HG03442 (cell line): ENCODE measurements around the gene WDR88.
"Not testable (repeated sequence)": the region's sequence is repeated elsewhere in the genome, so short reads cannot be mapped to it uniquely, and the experiment has no call there.

Source experiments
- ATAC-seq: cut with Tn5 transposase; IDR thresholded peaks from one replicate; pipeline ENCODE4 v1.9.1; 2021; ENCODE audit warnings: mild to moderate bottlenecking, moderate library complexity; ENCODE audit not compliant: unreplicated experiment

WDR88 gene

DNA sequence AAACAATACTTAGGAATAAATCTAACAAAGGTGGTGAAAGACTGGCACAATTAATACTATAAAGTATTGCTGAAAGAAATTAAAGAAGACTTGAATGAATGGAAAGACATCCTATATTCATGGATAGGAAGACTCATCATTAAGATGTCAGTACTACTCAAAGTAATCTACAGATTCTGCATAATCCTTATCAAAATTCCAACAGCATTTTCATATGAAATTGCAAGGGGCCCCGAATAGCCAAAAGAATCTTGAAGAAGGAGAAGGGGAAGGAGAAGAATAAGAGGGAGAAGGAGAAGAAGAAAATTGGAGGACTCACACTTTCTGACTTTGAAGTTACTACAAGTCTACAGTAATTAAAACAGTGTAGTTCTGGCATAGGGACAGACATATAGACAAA, 36.6 kb downstream of the WDR88 start:
- ATAC-seq, result no peak

DNA sequence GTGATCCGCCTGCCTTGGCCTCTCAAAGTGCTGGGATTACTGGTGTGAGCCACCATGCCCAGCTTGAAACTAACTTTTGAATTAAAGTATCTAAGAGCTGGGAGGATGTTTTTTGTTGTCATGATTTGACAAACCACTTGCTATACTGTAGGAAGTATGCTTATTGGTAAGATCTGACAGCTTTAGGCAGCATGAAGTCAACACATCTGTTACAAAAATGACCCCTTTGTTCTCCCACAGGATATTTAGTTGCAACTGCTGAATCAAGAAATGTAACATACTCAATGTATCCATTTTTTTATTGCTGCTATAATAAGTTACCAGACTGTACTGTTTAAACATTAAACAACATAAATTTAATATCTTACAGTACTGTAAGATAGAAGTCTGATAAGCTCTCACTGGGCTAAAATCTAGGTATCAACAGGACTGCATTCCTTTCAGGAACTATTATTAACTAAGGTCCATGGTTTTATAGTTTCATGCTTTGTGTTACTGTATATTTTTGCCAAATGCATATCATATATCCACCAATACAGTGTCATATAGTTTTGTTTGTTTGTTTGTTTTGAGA, 39.4 kb downstream of the WDR88 start:
- ATAC-seq, result no peak

DNA sequence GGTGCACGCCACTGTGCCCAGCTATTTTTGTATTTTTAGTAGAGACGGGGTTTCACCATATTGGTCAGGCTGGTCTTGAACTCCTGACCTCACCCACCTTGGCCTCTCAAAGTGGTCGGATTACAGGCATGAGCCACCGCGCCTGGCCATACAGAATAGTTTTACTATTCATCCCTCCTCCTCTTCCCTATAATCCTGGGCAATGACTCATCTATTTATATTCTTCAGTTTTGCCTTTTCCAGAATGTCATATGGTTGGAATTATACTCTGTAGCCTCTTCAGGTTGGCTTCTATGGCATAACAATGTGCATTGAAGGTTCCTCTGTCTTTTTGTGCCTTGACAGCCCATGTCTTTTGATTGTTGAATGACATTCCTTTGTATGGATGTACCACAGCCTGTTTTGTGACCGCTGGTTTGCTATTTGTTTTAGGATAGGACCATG, 40.0 kb downstream of the WDR88 start:
- no peak for ATAC-seq

DNA sequence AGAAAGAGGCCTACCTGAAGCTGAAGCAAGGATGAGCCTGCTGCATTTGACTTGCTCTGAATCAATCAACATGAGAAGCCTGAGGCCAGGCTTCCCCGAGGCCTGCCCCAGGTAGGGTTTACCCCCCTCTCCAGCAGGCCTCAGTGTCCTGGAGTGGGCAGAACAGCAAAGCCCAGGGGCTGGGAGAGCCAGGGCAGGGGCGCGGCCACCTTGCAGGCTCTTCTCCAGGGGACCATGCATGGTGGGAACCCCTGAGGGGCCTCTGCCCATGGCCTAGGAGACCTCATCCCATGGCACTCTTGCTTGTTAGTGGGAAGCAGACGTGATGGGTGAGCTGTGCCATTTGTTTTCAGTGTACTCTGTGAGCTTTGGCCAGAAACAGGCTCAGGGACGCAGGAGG, 42.3 kb downstream of the WDR88 start:
- ATAC-seq, result no peak

DNA sequence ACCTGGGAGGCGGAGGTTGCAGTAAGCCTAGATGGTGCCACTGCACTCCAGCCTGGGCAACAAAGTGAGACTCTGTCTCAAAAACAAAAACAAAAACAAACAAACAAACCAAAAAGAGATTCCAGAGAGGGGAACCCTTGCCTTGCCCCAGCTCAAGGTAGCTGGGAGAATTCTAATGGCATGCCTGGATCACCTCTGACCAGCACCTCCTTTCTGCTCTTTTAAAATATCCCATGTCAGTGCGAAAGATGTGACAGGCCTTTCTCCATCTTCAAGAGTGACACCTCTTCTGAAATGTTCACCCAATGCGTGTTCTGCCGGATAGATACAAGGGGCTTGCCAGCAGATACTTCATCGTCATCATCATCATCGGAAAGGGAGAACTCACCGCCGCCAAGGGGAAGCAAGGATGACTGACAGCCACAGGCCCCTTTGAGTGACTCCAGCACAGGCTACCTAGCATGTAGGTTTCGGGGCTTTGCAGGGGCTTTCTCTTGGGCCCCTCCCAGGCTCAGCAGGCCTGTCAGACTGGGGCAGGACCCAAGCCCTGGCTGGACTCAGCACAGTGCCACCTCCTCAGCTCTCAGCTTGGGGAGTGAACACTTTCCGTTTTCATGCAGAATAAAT, 43.4 kb downstream of the WDR88 start:
- no peak for ATAC-seq

DNA sequence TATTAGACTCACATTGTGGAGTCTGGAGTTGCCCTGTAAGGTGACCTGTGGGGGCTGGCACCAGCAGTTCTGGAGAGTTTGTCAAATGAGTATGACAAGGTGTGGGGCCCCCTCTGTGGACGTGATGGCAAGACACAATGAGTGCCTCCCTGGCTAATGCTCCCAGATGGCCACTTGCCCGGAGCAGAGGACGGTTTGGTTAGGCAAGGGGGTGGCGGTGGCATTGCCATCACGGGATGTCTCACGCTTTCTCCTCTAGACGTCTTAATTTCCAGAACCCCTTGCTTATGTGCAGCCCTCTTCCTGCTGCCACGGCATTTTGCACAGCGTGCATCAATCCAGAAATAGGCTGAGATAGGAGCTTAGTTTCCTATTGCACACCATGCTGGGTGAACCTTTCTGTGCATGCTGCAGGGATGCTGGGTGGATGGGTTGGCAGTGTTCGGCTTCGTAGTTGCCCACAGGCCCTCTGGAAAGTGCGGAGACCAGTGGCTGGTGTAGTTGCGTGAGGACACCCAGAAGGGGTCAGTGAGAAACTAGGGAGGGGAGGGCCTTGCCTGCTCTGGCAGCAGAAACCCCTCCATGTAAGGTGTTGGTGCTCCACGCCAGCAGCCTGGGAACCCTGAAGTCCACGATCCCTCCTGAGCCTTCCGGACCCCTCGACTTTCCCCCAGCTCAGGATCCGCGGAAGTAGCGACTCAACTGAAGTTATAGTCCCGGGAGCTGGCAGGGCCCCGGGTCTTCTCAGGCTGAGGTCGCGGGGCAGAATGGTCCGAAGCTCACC, 44.2 kb downstream of the WDR88 start:
- ATAC-seq, result no peak

DNA sequence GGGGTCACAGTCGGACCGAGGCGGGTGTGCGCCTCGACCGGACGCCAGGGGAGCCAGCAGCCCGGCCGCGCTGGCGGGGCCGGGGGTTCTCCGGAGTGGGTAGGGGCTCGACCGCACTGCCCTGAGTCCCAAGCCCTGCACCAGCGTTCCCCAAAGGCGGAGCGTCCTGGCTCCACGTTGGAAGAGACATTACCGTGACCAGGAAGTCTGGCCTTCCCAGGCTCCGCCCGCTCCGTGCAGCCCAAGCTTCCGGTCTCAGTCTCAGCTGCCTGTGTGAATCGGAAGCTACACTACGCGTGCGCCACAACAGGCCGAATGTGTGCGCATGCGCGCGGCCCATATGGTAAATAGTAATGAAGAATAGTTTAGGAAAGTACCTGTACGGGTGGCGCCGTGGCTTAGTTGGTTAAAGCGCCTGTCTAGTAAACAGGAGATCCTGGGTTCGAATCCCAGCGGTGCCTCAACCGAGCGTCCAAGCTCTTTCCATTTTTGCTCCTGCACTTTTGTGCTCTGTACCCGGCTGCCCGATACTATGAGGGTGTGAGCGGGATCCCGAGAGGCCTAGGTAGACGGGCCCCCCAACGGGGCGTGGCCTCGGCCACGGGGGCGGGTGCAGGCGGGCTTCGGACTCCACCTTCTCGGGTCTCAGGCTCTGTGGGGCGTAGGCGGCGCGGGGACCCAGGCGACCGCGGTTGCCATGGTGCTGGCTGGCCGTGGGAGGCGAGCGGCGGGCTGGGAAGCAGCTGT, 44.9 kb downstream of the WDR88 start:
- ATAC-seq, result peak; percentile 82

DNA sequence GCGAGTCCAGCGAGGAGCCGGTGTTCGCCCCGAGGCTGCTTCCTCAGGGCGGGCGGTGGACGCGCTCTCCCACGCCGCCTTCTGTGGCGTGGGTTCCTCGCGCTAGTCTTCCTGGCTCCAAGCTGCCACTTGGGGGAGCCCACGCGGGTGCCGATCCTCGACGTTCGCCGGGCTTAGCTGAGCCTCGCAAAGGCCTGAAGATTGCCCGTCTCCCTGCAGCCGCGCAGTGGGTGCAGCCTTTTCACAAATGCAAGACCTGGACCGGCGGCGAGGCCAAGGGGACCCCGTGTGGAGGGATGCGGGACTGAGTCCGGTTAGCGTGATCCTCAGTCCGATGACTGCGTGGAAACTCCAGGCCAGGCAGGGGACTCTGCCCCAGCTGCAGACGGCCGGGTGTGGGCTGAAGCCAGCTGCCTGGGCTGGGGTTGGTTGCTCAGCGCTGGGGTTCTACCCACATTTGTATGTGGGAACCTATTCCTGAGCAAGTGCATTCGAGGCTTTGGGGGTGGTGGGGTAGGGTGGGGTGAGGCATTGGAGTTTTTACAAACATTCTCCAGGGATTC, 45.6 kb downstream of the WDR88 start:
- ATAC-seq, result peak; percentile 17

DNA sequence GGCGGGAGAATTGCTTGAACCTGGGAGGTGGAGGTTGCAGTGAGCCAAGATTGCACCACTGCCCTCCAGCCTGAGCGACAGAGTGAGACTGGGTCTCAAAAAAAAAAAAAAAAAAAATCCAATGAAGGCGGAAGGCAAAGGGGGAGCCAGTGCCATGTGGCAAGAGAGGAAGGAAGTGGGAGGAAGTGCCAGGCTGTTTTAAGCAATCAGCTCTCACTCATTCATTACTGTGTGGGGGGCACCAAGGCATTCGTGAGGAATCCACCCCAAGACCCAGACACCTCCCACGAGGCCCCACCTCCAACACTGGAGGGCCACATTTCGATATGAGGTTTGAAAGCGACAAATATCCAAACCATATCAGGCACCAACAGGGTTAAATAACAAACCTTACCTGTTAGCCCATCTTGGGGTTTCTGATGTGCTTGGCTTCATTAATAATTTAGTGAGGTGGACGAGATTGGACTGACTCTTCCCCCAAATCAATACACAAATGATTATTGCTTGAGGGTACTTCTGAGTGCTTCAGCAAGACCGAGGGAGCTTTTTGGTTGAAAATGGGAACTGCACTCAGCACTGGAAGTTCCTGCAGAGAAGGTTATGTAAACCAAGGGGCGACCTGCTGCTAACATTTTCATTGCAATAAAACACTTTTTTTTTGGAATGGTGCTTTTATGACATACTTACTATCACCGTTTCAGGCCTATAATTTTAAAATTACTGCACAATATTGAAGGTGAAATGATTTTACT, 54.7 kb downstream of the WDR88 start:
- ATAC-seq, result no peak

DNA sequence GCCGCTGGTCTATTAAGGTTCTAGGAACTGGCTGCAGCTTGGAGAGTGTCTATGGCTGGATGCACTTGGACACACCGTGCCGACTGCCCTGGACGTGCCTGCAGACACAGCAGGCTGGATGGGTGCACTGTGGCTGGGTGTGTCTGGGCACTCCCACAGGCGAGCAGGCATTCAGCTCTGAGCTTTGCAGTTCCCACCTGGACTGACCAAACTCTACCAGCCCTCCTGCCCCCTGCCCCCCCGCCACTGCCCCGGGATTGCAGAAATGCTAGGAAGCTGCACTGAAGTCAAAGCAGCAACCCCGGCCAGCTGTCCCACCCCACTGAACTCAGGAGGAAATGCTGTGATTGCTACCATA, 55.2 kb downstream of the WDR88 start:
- ATAC-seq, result no peak

DNA sequence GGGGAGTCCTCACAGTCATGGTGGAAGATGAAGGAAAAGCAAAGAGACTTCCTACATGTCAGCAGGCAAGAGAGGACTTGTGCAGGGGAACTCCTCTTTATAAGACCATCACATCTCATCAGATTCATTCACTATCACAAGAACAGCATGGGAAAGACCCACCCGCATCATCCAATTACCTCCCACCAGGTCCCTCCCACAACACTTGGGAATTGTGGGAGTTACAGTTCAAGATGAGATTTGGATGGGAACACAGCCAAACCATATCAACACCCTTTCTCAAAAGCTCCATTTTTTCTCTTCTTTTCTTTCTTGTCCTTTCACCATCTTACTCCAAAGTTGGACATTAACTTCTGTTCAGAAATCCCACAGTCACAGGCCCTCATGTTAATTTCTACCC, 57.5 kb downstream of the WDR88 start:
- no peak for ATAC-seq

DNA sequence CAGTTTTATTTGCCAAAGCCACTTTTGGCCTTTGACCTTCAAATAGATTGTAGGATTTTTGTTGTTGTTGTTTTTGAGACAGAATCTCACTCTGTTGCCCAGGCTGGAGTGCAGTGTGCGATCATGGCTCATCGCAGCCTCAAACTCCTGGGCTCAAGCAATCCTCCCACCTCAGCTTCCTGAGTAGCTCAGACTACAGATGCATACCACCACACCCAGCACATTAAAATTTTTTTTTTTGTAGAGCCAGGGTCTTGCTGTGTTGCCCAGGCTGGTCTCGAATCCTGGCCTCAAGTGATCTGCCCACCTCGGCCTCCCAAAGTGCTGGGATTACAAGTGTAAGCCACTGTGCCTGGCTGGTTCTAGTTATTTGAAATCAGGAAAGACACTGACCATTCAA, 59.2 kb downstream of the WDR88 start:
- ATAC-seq, result not testable (repeated sequence)

DNA sequence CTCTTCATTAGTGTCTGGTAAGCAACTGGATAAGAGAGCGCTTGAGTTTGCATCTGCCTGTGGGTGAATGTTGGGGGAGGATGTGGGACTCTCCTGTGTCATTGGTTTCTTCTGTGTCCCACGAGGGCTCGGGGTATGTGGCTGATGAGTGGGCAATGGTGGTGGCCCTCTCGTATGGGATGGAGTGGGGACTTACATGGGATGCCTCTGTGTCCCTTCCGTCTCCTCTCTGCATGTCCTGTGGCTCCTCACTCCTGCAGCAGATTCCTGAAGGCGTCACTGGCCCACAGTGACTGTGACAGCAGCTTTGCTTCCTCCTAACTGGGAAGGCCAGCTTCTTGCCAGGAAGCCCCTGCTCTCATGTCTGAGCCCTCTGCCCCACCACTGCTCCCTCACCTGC, 59.6 kb downstream of the WDR88 start:
- no peak for ATAC-seq

DNA sequence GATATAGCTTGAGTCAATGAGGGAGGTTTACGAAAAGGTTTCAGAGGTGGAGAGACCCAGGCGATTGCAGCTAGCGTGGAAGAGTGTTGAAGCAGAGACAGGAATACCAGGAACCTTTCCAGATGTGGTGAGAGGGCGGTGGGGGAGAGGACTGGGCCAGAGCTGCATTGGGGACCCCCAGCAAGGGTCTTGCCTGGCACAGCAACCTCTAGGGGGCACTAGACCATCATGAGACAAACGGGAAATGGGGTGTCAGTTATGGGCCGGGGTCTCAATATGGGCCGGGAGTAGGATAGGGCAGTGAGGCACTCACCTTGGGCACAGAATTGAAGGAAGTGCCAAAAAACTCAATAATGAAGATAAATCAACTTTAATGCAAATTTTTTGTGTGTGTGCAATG, 60.1 kb downstream of the WDR88 start:
- ATAC-seq, result no peak

DNA sequence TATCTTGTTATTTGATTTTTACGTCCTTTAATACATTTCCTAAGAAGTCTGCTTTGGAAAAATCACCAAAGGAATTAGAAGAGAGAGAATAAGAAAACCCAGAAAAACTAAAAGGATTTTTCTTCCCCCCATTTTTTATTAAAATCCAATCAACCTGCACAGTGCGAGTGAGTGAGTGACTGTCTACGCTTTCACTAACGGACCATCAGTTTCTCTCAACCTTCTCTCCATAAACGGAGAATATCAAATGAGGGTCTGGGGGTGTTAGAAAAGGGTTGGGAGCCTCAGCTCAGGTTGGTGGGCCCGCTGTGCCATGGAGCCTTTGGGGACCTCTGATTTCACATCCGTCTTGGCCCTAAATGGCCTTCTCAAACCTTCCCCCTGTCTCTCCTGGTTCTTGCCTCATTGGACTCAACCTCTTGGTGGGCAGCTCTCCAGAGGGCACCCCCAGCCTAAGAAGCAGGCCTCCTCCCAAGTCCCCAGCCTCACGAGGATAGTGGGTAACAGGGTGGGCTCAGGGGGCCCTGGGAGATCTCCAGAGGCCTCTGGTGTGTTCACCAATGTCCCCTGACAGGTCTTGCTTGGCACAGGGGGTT, 61.5 kb downstream of the WDR88 start:
- ATAC-seq, result no peak

DNA sequence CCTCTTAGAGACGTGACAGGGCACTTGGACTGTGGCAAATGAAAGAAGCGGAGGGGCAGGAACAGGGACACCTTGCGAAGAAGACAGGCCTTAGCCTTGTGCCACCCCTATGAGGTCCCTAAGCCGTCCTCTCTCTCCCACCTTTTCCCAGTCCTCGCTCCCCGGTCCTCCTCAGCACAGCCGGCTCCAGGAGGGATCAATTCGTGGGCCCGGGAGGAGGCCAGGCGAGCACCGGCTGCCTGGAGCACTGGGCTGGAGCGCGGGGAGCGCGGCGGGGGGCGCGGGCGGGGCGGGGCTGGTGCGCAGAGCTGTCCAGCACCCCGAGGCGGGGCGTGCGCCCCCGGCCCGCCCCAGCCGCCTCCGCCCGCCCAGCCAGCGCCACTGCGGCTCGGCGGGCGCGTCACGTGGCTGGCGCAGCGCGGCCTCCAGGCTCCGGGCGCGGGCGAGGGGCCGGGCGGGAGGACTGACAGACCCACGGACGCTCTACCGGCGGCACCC, 62.0 kb downstream of the WDR88 start, which contains the start of gene LRP3:
Gene LRP3, plus strand, starts transcription at position 466 of the 498 bp plus-strand sequence. CDS start 456 bp downstream, outside the sequence.
- no peak for ATAC-seq

DNA sequence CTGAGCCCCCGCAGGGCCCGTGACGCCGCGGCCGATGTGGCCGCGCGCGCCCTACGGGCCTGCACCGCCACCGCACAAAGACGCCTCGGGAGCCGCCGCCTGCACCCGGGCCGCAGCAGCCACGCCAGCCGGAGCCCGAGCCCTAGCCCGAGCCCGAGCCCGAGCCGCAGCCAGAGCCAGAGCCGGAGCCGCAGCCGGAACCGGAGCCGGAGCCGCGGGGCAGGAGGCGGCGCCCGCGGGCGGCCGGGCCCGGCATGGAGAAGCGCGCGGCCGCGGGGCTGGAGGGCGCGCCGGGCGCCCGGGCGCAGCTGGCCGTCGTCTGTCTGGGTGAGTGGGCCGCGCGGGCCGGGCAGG, 62.6 kb downstream of the WDR88 start:
- no peak for ATAC-seq

DNA sequence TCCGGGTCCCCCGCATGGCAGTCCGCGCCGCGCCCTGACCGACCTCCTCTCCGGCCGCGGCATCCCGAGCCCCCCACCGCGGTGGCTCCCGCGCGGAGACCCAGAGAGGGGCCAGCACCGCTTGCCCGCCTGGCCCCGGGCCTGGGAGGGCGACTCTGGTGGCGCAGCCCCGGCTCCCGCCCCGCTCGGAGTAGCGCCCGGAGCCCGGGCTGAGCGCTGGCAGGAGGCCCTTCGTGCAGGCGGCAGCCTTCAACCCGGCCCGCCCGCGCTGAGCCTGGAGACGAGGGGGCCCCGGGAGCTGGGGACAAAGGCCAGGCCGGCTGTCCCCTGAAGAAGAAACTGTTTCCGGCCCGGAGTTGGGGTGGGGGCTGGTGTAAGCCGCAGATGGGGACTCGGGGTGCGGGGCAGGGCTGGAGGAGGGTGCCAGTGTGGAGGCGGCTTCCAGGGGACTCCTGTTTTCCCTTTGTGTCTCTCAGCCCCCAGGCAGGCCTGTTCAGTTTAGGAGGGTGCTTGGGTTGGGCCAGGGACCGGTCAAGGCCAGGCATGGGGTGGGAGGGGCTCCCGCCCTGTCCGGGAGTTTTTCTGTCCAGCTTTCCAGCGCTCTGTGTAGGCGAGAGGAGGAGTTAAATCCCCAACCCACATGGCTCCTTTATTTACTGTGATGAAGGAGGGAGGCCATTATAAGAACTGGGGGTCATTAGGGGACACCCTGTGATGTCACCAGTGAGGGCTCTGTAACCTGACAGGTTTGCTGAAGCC, 63.2 kb downstream of the WDR88 start:
- no peak for ATAC-seq

DNA sequence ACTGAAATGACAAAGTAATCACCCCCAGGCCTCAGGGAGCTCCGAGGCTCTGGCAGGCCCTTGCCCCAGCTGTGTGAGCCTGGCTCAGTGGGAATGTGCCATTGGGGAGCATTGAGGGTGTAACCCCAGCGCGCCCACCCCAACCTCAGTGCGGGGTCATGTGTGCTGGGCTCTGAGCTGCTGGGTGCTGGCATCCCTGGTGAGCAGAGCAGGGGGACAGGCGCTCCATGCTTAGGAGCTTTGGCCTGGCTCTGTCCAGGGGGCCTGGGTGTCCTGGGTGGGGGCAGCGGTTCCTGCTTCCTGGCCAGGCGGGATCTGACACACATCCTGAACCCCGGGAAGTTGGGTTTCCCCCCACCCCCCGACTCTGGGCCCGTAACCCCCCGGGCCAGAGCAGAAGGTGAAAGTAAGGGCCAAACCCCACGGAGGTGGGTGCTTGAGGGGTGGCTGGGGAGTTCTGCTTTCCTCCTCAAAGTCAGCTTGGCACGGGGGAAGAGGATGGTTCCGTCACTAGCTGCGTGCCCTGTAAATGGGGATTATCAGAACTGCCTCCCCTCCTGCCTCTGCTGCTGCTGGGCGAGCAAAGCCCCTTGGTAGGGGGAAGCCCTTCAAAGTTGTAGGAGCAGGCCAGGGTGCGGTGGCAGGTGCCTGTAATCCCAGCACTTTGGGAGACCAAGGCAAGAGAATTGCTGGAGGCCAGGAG, 63.9 kb downstream of the WDR88 start:
- ATAC-seq, result no peak
